Fibroblast of mammary gland (primary cell): ENCODE data around the gene ADCY2.

Experiments used
- DNase-seq: peaks from one replicate; pipeline ENCODE4 v3.0.0-alpha.2; 2010; ENCODE audit warnings: low read depth
- H3K4me3 ChIP-seq: 2 replicates; pipeline ENCODE4 v1.5.1; 2011; ENCODE audit warnings: low read depth, mild to moderate bottlenecking, low read length, moderate library complexity; ENCODE audit not compliant: control insufficient read depth
- TF ChIP-seq, protein P1 (sequence below): conservative IDR thresholded peaks from 2 replicates; pipeline ENCODE4 v1.5.1; 2011; ENCODE audit warnings: low read depth, low read length, inconsistent platforms; ENCODE audit not compliant: control insufficient read depth, insufficient read depth

ADCY2 gene

DNA sequence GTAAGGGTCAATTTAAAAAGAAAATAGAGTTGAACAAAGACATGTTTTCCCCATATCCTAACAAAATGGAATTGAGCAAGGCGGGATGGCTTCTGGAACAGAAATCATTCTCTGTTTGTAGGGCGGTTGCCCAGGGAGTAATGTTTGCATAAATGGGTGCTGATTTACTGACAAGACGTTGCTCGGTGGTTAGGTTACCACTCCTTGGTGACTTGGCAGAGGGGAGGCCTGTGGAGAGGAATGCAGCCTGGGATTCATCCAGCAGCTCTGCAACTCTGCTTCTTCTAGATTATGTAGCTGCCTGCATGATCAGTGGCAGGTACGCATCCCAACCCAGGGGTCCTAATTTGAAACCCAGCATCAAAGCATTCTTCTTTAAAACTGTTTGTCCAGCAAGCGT is 254.8 kb downstream of the ADCY2 start:
- DNase-seq, result no peak
- H3K4me3 ChIP-seq, result no peak overlapping the region
- TF ChIP-seq, protein P1, sequence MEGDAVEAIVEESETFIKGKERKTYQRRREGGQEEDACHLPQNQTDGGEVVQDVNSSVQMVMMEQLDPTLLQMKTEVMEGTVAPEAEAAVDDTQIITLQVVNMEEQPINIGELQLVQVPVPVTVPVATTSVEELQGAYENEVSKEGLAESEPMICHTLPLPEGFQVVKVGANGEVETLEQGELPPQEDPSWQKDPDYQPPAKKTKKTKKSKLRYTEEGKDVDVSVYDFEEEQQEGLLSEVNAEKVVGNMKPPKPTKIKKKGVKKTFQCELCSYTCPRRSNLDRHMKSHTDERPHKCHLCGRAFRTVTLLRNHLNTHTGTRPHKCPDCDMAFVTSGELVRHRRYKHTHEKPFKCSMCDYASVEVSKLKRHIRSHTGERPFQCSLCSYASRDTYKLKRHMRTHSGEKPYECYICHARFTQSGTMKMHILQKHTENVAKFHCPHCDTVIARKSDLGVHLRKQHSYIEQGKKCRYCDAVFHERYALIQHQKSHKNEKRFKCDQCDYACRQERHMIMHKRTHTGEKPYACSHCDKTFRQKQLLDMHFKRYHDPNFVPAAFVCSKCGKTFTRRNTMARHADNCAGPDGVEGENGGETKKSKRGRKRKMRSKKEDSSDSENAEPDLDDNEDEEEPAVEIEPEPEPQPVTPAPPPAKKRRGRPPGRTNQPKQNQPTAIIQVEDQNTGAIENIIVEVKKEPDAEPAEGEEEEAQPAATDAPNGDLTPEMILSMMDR, result no peak

- TF ChIP-seq, protein P1, result no peak
- H3K4me3 ChIP-seq, result no peak overlapping the region
- DNase-seq, result no peak
Measured at GRCh38 chr5:7653046-7653445, 257.1 kb downstream of the ADCY2 start.

- TF ChIP-seq, protein P1, result no peak
- H3K4me3 ChIP-seq, result no peak overlapping the region
- no peak for DNase-seq
Measured at GRCh38 chr5:7657153-7657552, 261.2 kb downstream of the ADCY2 start.

- TF ChIP-seq, protein P1, result no peak
- no peak for DNase-seq
- no peak overlapping the region for H3K4me3 ChIP-seq
Measured at GRCh38 chr5:7659420-7659819, 263.5 kb downstream of the ADCY2 start.

DNA sequence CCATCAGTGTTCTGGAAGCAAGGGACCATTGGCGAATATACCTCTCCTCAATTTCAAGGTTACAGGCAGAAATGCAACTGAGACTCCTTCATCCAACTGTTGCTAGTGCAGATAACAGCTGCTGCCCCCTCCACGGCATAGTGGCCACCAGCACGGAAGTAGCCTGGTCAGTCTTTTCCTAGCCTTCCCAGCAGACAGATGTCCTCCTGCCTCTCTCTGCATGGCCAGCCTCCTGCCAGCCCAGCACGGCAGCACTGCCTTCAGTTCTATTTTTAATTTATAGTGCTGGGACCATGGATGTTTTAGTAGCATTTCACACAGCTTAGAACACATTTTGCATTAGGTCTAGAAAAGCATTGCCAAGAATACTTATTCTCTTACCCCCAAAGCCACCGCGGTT is 266.4 kb downstream of the ADCY2 start:
- no peak for DNase-seq
- TF ChIP-seq, protein P1, result no peak
- H3K4me3 ChIP-seq, result no peak overlapping the region

GRCh38 chr5:7663808-7664207 is 267.9 kb downstream of the ADCY2 start:
- no peak overlapping the region for H3K4me3 ChIP-seq
- DNase-seq, result no peak
- TF ChIP-seq, protein P1, result no peak

DNA sequence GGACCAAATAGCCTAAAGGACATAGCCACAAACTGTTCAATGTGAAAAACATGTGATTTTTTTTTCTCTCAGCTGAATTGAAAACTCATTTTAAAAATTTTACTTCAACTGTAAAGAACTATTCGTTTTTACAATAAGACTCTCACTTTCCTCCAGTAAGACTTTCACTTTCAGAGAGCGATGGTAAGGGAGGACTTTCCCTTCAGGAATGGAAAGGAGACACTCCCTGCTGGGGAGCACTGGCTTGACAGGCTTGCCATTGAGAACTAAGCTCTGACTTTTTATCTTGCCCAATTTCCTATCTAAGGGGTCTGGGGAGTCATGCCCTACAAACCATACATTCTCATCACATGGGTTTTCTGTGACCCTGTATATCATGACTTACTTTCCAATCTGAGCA is 268.3 kb downstream of the ADCY2 start:
- DNase-seq, result no peak
- TF ChIP-seq, protein P1, result no peak

More for the DNA sequence above, 268.3 kb downstream of the ADCY2 start:
- H3K4me3 ChIP-seq, result no peak overlapping the region
